ENCODE data around the gene MYL3.

The MYL3 gene

DNA sequence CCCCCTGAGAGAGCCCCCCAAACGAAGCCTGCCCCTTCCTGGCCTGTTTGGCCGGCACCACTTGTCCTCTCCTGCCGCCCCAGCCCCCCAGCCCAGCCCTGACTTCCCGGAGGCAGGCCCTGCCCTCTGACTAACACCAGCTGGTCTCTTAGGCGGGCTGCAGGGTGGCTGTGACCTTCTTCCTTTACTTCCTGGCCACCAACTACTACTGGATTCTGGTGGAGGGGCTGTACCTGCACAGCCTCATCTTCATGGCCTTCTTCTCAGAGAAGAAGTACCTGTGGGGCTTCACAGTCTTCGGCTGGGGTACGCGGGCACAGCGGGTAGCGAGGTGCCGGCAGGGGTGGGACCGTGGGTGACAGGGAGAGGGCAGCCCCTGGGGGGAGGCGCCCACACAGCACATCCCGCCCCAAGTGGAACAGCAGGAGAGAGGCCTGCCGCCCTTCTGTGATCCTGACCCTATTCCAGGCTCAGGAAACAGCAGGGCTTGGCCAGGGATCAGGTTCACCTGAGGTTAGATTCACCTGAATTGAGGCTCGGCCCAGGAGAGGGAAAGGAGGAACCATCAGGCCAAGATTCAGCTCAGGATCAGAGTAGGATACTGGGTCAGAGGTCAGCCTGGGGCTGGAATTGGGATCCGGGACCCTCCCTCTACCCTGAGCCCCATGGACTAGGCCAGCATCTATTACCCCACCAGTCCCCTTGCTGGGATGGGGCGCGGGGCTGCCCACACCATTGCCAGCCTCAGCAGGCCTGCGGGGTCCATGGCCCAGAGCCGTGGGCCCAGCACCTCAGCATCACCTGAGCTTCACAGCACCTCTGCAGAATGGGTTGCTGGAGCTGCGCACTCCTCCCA is 36.1 kb upstream of the MYL3 start:
- DNase-seq, result no peak

DNA sequence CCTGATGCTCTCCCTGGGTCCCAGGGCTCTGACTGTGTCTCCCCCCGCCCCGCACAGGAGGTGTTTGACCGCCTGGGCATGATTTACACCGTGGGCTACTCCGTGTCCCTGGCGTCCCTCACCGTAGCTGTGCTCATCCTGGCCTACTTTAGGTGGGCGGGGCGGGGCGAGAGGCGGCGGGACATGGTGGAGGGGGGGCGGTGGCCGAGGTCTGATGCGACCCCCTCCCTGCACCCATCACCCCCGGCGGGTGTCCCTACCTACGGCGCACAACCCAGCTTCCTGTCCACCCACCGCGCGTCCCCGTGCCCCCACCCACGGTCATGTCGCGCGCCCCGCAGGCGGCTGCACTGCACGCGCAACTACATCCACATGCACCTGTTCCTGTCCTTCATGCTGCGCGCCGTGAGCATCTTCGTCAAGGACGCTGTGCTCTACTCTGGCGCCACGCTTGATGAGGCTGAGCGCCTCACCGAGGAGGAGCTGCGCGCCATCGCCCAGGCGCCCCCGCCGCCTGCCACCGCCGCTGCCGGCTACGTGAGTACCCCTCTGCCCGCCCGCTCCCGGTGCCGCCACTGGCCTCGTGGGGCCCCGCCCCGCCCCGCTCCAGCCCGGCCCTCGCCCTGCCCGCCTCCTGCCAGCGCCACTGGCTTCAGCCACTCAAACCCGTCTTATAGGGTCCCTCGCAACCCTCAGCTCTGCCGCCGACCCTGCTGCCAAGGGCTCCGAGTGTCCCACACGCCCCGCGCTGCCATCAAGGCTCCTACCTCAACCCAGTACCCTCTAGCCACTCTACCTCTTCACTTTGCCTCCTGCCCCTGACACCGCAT is 35.3 kb upstream of the MYL3 start:
- no peak for DNase-seq

DNA sequence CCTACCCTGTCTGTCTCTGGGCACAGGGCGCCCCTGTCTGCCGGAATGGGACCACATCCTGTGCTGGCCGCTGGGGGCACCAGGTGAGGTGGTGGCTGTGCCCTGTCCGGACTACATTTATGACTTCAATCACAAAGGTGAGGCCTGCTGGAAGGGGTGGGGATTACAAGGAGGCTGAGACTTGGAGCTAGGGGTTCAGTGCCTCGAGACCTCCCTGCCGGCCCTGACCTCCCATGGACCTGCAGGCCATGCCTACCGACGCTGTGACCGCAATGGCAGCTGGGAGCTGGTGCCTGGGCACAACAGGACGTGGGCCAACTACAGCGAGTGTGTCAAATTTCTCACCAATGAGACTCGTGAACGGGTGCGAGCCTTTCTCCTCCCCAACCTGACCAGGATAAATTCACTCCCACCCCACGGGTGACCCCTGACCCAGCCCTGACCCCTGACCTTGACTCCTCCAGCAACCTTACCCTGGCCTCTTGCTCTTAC is 34.6 kb upstream of the MYL3 start:
- DNase-seq, result no peak

DNA sequence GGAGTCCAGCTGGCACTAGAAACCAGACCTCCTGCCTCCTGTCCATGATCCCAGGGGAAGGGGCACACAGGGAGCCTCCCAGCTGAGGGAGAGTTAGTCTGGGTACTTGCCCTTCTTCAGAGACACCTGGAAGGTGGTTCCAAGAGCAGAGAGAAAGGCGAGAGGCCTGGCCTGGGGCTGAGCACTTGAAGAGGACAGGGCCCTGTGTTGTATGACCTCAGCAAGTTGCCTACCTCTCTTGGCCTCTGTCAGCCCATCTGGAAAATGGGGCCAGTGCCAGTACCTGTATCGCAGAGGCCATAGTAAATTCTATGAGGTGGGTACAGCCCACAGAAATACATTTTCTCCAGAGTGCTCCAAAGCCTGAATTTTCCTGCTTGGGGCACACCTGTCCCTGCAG is 33.8 kb upstream of the MYL3 start:
- DNase-seq, result no peak

DNA sequence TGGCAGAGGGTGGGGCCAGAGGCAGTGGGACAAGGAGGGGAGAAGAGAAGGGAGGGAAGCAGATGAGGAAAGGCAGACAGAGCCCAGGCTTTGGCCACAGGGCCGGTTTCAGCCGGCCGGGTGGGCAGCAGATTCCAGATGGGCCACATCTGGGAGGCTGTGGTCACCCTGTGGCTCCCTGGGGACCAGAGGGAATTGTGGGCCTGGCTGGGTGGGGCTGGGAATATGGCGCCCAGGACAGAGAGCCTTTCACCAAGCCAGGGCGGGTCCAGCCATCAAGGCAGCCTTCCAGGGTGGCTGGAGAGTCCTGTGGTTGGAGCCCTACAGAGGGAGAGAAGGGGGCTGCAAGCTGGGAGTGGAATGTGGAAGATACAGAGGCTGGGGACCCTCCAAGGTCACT is 33.1 kb upstream of the MYL3 start:
- no peak for DNase-seq

DNA sequence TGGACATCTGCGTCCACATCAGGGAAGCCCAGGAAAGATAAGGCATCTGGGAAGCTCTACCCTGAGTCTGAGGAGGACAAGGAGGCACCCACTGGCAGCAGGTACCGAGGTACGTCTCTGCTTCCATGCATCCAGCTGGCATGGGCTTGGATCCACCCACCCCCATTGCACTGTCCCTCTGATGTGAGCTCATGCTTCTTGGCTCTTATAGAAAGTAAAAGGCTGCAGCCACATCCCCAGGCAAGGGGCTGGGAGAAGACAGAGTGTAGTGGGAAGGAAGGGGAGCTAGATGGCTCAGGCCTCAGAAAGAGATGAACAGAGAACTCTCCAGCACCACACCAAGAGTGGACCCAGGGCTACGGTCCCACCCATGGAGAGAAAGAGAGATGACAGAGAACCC is 32.5 kb upstream of the MYL3 start:
- no peak for DNase-seq

DNA sequence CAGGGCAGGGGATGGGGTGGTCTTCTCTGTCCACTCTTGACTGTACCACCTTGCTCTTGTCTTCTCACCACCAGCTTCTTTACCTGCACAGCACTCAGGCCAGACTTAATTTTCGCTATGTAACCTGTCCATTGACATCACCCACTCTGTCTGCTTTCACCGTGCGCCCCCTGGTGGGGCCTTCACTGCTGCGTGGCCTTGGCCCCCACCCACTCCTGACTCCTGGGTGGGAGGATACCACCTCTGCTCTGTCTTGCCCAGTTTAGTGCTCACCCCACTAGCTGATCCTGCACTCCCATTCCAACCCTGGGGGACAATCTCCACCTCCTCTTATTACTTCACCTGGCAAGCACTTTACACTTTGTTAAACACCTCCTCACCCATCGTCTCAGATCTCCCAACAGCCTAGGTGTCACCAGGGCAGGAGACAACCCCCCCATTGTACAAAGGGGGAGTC is 32.0 kb upstream of the MYL3 start:
- peak; percentile 68 for DNase-seq

DNA sequence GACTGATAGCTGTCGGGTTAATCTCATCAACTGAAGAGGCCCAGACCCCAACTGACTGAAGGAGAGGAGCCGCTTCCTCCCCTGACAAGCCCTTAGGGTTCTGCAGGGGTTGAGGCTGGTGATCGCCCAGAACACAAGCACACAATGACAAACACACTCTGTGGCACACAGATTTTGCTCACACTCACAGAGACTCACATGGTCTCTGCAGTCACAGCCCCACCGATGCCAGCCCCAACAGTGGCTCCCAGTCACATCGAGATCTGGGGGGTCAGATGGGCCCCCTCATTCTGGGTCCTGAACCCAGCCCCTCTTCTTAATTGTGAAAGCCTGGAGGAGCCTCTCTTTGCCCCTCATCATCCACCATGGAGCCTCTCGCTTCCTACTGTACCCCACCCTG is 31.0 kb upstream of the MYL3 start:
- no peak for DNase-seq

DNA sequence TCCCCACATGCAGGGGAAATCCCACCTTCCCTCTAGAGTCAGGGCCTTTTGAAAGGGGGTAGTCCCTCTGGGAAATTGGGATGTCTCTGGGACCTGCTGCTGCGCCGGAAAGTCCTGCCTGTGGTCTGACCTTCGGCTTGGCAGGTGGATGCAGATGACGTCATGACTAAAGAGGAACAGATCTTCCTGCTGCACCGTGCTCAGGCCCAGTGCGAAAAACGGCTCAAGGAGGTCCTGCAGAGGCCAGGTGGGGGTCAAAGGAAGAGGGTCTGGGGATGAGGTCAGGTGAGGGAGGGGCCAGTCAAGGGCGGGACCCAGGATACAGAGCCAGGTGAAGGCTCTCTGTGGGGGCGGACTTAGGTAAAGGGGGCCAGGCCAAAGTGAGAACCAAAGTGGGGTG is 30.5 kb upstream of the MYL3 start:
- DNase-seq, result no peak

DNA sequence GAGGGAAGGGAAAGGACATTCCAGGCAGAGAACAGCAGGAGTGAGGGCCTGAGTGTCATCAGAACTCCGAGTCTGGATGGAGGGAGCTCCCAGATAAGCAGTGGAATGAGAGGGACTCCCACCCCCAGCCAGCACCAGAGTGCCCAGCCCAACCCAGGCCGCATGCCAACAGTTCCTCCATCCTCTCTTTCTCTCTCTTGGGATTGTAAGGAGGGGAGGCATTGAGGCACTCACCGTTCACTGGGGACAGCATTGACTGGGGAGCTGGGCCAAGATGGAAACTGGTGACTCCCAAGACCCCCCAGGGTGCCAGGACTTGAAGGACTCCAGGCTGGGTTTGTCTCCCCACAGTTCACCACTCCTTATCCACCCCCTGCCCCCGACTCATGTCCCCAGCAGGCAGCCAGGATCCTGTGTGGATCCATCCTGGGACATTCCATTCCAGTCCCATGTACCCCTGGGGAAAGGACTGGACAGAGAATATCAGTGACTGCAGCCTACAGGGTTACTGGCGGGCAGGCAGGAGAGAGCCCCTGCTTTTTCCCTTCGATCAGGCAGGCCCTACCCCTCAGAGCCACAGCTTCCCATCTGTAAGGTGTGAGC is 30.0 kb upstream of the MYL3 start:
- DNase-seq, result no peak

DNA sequence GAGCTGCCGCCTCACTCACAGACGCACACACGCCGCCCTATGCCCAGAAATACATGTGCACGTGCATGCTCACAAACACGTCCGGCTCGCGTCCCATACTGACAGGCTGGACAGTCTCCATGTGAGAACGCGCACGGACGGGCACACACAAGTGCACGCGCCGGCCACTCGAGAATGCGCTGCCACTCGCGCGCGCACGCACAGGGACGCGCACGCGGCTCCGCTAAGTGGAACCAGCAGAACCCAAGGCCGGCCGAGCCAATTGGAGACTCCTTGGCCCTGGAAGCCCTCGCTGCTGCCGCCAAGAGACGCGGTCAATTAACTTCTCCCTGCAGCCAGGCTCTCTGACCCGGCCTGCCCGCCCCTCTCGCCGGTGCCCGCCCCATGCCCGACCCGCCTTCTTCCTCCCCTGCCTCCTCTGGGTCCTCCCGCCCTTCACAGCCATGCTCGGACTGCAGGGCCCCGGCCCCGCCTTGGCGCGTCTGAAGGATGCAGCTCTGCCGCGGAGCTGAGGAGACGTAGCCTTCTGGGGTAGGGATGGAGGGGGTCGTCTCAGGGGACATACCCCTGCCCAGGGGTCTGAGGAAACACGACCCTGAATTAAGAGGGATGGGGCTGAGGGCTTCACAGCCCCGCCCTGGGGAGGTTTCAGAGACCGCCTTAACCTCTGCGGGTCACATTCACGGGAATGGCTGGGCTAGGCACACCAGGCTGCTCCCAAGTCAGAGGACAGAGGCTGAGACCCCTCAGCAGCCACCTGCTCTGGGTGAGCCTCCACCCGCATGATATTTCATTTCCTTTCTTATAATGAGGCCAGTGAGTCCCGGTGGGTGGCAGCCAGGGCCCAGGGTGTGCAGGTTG is 29.3 kb upstream of the MYL3 start:
- DNase-seq, result no peak

DNA sequence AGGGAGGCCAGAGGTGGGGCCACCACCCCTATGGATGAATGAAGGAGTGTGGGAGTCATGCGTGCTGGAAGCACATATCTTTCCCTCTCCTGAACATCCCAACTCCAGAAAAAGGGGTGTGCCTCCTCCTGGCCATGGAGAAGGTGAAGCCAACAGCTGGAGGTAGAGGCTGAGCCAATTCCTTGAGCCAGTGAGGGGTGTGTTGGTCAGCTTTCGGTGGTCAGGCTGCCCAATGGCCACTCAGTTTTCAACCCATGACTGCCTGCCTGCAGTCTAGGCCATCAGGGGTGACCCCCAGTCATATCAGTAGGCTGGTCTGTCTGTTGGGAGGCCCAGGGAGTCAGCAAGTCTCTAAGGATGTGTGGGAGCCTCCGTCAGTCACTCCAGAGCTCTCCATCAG is 27.9 kb upstream of the MYL3 start:
- DNase-seq, result no peak

DNA sequence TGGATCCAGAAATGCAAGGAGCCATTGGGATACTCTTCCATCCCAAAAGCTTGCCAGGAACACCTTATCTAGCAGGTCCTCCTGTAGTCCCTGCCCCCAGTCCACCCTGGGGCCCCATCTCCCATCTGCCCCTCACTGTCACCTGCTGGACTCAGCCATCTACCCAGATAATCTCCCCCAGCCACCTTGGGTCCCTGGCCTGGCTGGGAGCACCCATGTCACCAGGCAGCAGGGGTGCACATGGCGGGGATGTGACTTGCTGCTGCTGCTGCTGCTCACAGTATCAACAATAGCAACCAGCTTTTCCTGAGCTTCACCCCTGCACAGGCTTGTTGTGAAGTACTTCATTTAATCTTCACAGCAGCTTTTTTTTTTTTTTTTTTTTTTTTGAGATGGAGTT is 26.9 kb upstream of the MYL3 start:
- no peak for DNase-seq

DNA sequence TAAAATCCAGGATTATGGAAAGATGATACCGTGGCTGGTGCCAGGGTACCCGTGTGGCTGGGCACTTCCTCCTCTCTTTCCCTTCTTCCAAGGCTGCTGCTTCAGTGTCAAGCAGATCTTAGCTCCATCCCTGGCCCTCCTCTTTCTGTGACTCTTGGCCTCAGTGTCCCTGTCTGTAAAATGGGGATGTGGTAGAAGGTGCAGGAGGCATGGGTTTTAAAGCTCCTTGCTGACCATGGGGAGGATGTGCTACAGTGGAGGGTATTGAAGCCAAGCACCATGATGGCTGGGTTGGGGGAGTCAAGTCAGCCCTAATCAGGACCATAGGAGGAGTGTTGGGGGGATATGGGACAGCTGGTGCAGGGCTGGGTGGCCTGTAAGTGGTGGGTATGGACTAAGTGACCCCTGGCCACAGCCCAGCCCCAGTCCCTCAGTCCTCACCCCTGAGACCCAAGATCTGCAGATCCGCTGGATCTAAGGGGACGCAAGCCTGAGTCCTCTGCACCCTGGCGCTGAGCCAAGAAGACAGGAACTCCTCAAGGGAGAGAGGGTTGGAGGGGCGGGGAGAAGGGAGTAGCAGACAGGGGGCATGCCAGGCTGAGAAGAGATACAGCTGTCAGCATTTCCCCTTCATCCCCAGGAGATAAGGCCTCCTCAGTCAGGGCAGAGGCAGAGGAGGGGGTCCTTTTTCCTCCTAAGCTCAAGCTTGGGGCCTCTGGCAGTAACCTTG is 26.3 kb upstream of the MYL3 start:
- no peak for DNase-seq

DNA sequence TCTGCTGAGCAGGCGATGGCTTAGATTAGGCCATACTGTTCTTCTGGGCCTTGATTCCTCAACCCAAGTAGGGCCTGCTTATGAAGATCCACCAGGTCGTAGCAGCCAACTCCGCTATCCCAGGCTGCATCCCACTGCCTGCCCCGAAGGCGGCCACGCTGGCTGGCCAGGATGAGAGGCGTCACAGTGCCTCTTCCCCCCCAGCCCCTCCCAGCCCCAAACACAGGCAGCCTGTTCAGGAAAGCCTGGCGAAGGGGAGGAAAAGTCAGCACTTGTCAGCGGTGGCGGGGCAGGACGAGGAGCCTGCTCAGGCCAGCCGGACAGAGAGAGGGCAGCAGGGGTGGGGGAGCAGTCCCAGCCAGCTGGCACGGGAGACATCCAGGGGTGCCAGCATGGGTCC is 25.5 kb upstream of the MYL3 start:
- no peak for DNase-seq

DNA sequence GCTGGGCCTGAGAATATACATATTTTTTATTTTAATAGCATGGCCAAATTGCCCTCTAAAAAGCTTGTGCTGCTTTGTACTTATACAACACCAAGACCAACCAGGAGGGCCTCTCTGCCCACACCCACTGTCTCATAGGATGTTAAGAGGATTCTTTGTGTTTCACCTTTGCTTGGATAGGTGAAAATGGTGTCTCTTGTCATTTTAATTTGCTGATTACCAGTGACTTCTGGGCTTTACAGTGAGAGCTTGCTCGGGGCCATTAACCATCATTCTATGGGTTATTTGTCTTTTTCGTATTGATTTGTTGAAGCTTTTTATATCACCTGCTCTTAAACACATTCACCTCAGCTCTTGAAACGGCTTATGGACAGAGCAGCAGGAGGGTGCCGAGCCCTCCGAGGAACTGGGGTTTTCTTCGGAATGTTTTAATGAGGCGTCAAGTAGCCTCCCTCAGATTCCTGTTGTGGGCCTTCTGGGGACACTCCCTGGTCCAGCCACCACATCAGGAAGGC is 24.8 kb upstream of the MYL3 start:
- DNase-seq, result no peak

DNA sequence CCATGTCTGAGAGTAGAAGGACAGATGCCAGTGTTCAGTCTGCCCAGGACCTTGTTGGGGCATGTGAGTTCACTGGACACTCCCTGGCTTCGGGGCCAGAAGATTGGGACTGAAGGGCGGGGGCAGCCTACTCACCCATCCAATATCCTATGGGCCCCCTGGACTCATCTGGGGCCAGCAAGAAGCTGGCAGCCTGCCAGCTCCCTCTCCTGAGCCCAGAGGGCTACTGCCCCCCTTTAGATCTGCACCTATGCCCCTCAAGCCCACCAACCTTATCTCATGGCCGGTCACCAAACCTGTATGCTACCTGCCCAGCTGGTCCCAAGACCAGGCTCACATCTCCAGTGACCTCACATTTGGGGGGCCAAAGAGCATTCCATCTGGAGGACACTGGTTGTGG is 22.4 kb upstream of the MYL3 start:
- no peak for DNase-seq

DNA sequence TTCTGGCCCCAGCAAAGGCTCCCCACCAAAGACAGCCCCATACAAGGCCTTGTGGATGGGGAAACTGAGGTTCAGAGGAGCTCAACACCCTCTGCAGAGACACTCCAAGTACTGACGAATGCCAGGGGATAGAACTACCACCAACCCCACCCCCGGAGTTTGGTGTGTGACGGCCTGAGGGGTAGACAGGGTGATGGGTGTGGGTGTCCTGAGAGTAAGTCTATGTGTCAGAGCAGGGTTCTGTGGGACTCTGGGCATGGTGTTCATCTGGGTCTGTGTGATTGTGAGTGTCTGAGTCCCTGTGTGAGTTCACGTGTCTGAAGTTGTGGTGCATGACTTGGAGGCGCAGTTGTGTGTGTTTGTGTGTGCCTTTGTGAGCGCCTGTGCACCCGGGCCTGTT is 21.7 kb upstream of the MYL3 start:
- no peak for DNase-seq

DNA sequence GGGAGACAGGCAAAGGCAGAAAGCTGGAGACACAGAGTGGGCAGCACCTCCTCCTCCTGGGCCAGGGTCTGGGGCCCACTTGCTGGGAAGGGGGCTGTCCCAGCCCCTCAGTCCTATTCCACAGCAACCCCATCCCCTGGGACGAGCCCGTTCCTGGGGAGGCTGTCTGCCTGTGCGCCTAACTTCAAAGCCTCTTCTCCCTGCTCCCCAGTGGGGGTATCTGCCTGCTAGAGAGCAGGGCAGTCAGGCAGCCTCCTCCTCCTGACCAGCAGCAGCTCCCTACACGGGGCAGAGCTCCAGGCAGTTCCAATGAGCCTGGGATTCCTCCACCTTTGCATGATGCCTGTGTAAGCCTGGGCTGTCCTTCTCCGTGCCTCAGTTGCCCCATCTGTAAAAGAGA is 21.2 kb upstream of the MYL3 start:
- no peak for DNase-seq

DNA sequence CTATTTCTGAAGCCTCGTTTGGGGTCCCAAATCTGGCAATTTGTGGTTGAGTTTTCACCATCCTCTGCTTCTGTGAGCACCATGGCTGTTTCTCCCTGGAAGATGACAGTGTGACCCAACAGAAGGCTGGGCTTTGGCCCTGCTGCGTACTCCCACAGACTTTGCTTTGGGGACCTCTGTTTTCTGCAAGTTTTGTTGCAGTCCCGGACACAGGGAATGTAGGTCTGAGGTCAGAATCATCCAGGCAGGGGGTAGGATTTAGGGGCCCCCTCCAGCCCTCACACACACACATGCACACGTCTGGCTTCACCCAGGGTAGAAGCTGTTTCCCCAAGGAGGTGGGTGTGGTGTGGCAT is 20.6 kb upstream of the MYL3 start:
- DNase-seq, result no peak

DNA sequence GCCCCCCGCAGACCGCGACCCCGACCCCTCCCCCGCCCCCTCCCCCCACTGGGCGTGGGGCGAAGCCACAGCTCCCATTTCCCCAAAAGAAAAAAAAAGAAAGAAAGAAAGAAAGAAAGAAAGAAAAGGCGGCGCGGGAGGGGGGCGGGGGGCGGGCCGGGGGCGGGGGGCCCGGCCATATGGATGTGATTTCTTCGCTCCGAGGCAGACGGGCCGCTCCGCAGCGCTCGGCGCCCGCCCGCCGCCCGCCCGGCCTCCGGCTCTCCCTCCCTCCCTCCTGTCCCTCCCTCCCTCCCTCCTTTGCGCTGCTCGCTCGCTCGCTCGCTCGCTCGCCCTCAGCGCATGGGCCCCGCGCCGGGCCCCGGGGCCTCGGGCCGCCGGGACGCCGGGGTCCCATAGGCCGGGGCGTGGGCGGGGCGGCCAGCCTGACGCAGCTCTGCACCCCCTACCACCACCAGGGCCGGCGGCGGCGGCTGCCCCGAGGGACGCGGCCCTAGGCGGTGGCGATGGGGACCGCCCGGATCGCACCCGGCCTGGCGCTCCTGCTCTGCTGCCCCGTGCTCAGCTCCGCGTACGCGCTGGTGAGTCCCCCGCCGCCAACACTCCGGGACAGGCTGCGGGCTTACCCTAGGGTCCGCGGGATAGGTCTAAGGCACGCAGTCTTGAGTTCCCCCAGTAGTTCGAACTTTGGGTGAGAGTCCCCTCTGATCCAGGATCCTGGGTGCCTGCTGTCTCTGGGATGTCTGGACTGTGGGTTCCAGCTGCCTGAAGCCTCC is 20.0 kb upstream of the MYL3 start:
- DNase-seq, result no peak

Measured in activated effector memory CD4-positive, alpha-beta T cell treated with Interleukin-2 at 50 U/mL for 16 hours (primary cell).